Endothelial cell of umbilical vein (primary cell): ENCODE data around the gene BANK1. TPM values are rescaled to one million over a fixed set of nuclear protein-coding genes. Genes with fewer than 3 reads are reported as not detected.

Source experiments
- BruUV-seq: library from RNA; stranded (reverse); fragments of 400-500 nt; replicated peaks from 2 replicates; lab custom pipeline; 2021; lab: Mats Ljungman, UMichigan
- CTCF ChIA-PET: fragments of 300-600, 350-600 bp; sonication (Branson Sonifier 250); formaldehyde crosslinking; loops from one replicate; lab custom pipeline; 2021; ENCODE audit warnings: antibody characterized with exemption, inconsistent platforms; lab: Charles Lee
- POLR2A ChIA-PET: fragments of 300-600, 350-600 bp; sonication (Branson Sonifier 250); formaldehyde crosslinking; loops from one replicate; lab custom pipeline; 2021; ENCODE audit warnings: antibody characterized with exemption, inconsistent platforms; lab: Charles Lee
- DNase-seq: peaks from one replicate; pipeline ENCODE4 v3.0.0-alpha.2; 2011; ENCODE audit warnings: low read depth, low spot score
- FAIRE-seq: peaks from 2 replicates; lab custom pipeline; 2011; peaks lifted over from hg19 to GRCh38; lab: Jason Lieb, UNC
- H2AFZ ChIP-seq: 2 replicates; pipeline ENCODE4 v1.6.0; 2012; ENCODE audit warnings: low read depth, low read length, control low read depth, inconsistent platforms
- H3K27ac ChIP-seq: 2 replicates; pipeline ENCODE4 v1.5.1; 2011; ENCODE audit warnings: low read depth, mild to moderate bottlenecking, control low read depth, low read length, moderate library complexity; ENCODE audit not compliant: insufficient read depth
- H3K27me3 ChIP-seq, 2 experiments: 2 replicates each; pipeline versions ENCODE4 v1.6.0 to v1.6.1; 2011; ENCODE audit warnings: low read length in 2 of 2, mixed read lengths in 1 of 2; ENCODE audit not compliant: control insufficient read depth in 2 of 2, insufficient read depth in 2 of 2
- H3K36me3 ChIP-seq, 2 experiments: 2 replicates in 1 of 2; 3 replicates in 1 of 2; pipeline ENCODE4 v1.5.1; 2011; ENCODE audit warnings: low read length in 2 of 2, mild to moderate bottlenecking in 1 of 2, moderate library complexity in 1 of 2; ENCODE audit not compliant: control insufficient read depth in 2 of 2, insufficient read depth in 2 of 2; ENCODE audit errors: extremely low read depth in 1 of 2
- H3K4me1 ChIP-seq: 3 replicates; pipeline ENCODE4 v1.5.1; 2011; ENCODE audit warnings: mild to moderate bottlenecking, low read length; ENCODE audit not compliant: control insufficient read depth, insufficient read depth; ENCODE audit errors: extremely low read depth
- H3K4me2 ChIP-seq: 2 replicates; pipeline ENCODE4 v1.6.1; 2011; ENCODE audit warnings: low read length, control low read depth, mixed read lengths; ENCODE audit not compliant: insufficient read depth
- H3K4me3 ChIP-seq, 3 experiments: fragments of 200-600 bp in 1 of 3; sonication (generic), shearing (Covaris generic) in 1 of 3; replicated peaks in 1 of 3; 2 replicates each; pipeline ENCODE4 v1.5.1; 2011 to 2016; ENCODE audit warnings: control low read depth in 3 of 3, low read length in 3 of 3, mild to moderate bottlenecking in 2 of 3, inconsistent platforms in 1 of 3, low read depth in 1 of 3, moderate library complexity in 1 of 3; ENCODE audit not compliant: insufficient read depth in 1 of 3
- H3K79me2 ChIP-seq: 2 replicates; pipeline ENCODE4 v1.6.0; 2012; ENCODE audit warnings: low read length, inconsistent platforms; ENCODE audit not compliant: control insufficient read depth, insufficient read depth
- H3K9ac ChIP-seq: replicated peaks from 2 replicates; pipeline ENCODE3; 2011; ENCODE audit warnings: low read length, control low read depth; ENCODE audit not compliant: insufficient read depth; ENCODE audit errors: extremely low read depth
- H3K9me1 ChIP-seq: replicated peaks from 3 replicates; pipeline ENCODE4 v1.6.0; 2011; ENCODE audit warnings: mild to moderate bottlenecking, low read length; ENCODE audit not compliant: control insufficient read depth, insufficient read depth; ENCODE audit errors: extremely low read depth
- H3K9me3 ChIP-seq: replicated peaks from 2 replicates; pipeline ENCODE4 v1.5.1; 2012; ENCODE audit warnings: low read length, inconsistent platforms; ENCODE audit not compliant: control insufficient read depth, insufficient read depth
- H4K20me1 ChIP-seq: replicated peaks from 2 replicates; pipeline ENCODE3; 2011; ENCODE audit warnings: mild to moderate bottlenecking, low read length; ENCODE audit not compliant: control insufficient read depth, insufficient read depth; ENCODE audit errors: extremely low read depth
- EZH2 ChIP-seq: IDR thresholded peaks from 2 replicates; pipeline ENCODE4 v1.6.1; 2012; ENCODE audit warnings: borderline replicate concordance, low read depth, mild to moderate bottlenecking, moderate library complexity, low read length, inconsistent platforms; ENCODE audit not compliant: severe bottlenecking
- FOS ChIP-seq: IDR thresholded peaks from 2 replicates; pipeline ENCODE4 v1.6.1; 2011; ENCODE audit warnings: mild to moderate bottlenecking, low read length, moderate library complexity, borderline replicate concordance; ENCODE audit not compliant: insufficient read depth
- GATA2 ChIP-seq: IDR thresholded peaks from 2 replicates; pipeline ENCODE4 v1.7.0; 2011; ENCODE audit warnings: low read depth, mild to moderate bottlenecking, moderate library complexity, mixed read lengths, low read length; ENCODE audit not compliant: insufficient read length, insufficient read depth
- JUN ChIP-seq: IDR thresholded peaks from 2 replicates; pipeline ENCODE4 v1.6.1; 2011; ENCODE audit warnings: borderline replicate concordance, low read depth; ENCODE audit not compliant: insufficient read length, insufficient read depth
- MYC ChIP-seq: IDR thresholded peaks from one replicate; pipeline ENCODE4 v1.6.1; 2011; ENCODE audit warnings: mild to moderate bottlenecking, low read depth, low read length
- POLR2A ChIP-seq: IDR thresholded peaks from 2 replicates; pipeline ENCODE4 v1.6.1; 2012; ENCODE audit warnings: low read depth, mild to moderate bottlenecking, control low read depth, low read length
- POLR2AphosphoS5 ChIP-seq: IDR thresholded peaks from 2 replicates; pipeline ENCODE4 v1.6.1; 2012; ENCODE audit warnings: low read depth, mild to moderate bottlenecking, control low read depth, low read length, moderate library complexity; ENCODE audit not compliant: insufficient read depth
- dilution Hi-C: fragments of 300-500 bp; cut with MboI; formaldehyde crosslinking; loops from one replicate; pipeline ENCODE4 v1.15.0; 2019; ENCODE audit warnings: low sequenced_read_pairs; ENCODE audit not compliant: extremely low pct_ligation_motif_present
- intact Hi-C: fragments of 100-400 bp; cut with micrococcal nuclease; formaldehyde crosslinking; loops from one replicate; pipeline ENCODE4 v1.10.0; 2022
- polyA plus RNA-seq, 4 experiments: library from polyadenylated mRNA; depleted of rRNA in 3 of 4; stranded (reverse) in 3 of 4; unstranded in 1 of 4; fragments of >200 nt; gene quantifications; 2 replicates each; pipeline versions ENCODE4 v1.2.1 to v1.2.3, GENCODE V29; 2011 to 2012; ENCODE audit warnings: missing spikeins in 1 of 4
- total RNA-seq: library from RNA; stranded (reverse); gene quantifications from 2 replicates; pipeline ENCODE4 v1.2.3, GENCODE V29; 2021
- TF ChIP-seq, protein P1 (sequence below): IDR thresholded peaks from 2 replicates; pipeline ENCODE4 v1.6.1; 2011; ENCODE audit not compliant: insufficient read depth, insufficient read length
- TF ChIP-seq, protein P2 (sequence below), 2 donors: IDR thresholded peaks; 1 replicate in 1 of 2; 2 replicates in 1 of 2; pipeline ENCODE4 v1.5.1; 2011; ENCODE audit warnings: low read length in 2 of 2, mild to moderate bottlenecking in 2 of 2, moderate library complexity in 2 of 2, control low read depth in 1 of 2, inconsistent platforms in 1 of 2, low read depth in 1 of 2; ENCODE audit not compliant: insufficient read depth in 1 of 2; ENCODE audit errors: extremely low read depth in 1 of 2

Gene BANK1
- total and polyA plus RNA-seq, 2 donors (not counting 3 experiments of a cell fraction or from before 2014, with no cell fraction given), result 0.29 to 0.32 TPM

DNA sequence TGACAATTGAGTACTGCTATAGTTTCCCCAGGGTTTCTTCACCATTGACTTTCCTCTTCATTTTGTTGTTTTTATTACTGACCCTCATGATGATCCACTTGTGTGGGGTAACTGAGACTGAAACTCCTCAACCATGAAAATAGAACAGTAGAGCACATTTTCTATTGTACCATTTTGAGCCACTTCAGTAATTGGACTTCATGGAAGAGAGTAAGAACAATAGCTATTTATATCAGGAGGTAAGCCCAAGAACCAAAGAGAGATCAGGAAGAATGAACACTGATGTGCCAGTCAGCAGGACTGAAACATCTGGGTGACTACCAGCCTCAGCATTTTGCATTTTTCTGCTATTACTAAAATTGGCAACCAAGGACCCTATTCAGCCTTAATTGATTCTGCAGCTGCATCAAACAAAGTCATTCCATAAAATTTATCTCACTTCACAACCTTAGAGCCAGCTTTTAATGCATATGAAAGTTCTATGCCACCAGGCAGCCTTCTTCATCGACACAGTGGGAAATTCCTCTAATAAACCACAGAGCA is 151.4 kb downstream of the BANK1 start:
- Histone ChIP-seq H3K79me2 (no peaks in the 10 kb centered on the region), H3K36me3 (no peaks in the 10 kb centered on the region), H4K20me1 (no peaks in the 10 kb centered on the region), H3K4me1 (no peaks in the 10 kb centered on the region), H3K9me3 (no peaks in the 10 kb centered on the region), H2AFZ (no peak overlapping the region), H3K9me1 (no peaks in the 10 kb centered on the region), H3K27me3 (no peaks in the 10 kb centered on the region), H3K4me2 (no peak overlapping the region), H3K27ac (no peak overlapping the region), H3K4me3 (no peak overlapping the region), H3K9ac (no peak overlapping the region)
- ChIA-PET POLR2A (no interaction called here), CTCF (interaction anchor here (1.2 to 1.6 kb wide), 2 partner anchors 8 to 11 kb away, joined by 4 to 5 read pairs; no protein-coding TSS in a partner anchor)
- BruUV-seq, result no TSS peak
- intact Hi-C loops (no loop called here), dilution Hi-C loops (no loop called here)
- DNase-seq (no peak), FAIRE-seq (no peak)
- TF ChIP-seq, protein P1, sequence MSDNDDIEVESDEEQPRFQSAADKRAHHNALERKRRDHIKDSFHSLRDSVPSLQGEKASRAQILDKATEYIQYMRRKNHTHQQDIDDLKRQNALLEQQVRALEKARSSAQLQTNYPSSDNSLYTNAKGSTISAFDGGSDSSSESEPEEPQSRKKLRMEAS, result no peak
- TF ChIP-seq EZH2 (no peak), FOS (no peak), JUN (no peak), POLR2AphosphoS5 (no peak), MYC (no peak), POLR2A (no peak), GATA2 (no peak)
- TF ChIP-seq, protein P2, sequence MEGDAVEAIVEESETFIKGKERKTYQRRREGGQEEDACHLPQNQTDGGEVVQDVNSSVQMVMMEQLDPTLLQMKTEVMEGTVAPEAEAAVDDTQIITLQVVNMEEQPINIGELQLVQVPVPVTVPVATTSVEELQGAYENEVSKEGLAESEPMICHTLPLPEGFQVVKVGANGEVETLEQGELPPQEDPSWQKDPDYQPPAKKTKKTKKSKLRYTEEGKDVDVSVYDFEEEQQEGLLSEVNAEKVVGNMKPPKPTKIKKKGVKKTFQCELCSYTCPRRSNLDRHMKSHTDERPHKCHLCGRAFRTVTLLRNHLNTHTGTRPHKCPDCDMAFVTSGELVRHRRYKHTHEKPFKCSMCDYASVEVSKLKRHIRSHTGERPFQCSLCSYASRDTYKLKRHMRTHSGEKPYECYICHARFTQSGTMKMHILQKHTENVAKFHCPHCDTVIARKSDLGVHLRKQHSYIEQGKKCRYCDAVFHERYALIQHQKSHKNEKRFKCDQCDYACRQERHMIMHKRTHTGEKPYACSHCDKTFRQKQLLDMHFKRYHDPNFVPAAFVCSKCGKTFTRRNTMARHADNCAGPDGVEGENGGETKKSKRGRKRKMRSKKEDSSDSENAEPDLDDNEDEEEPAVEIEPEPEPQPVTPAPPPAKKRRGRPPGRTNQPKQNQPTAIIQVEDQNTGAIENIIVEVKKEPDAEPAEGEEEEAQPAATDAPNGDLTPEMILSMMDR (IDR thresholded peaks at IDR 0.05; ENCODE audit: extremely low read depth in 1 of 2, insufficient read depth in 1 of 2, low read depth in 1 of 2, low read length in 2 of 2), result no peak
